A172 (cell line): ENCODE measurements around the gene CYP3A7. TPM values are rescaled to one million over a fixed set of nuclear protein-coding genes. Genes with fewer than 3 reads are reported as not detected.
"Not testable (repeated sequence)": the region's sequence is repeated elsewhere in the genome, so short reads cannot be mapped to it uniquely, and the experiment has no call there.

Experiments used
- DNase-seq: peaks from one replicate; pipeline ENCODE4 v3.0.0-alpha.2; 2015; ENCODE audit warnings: low spot score
- total RNA-seq: library from RNA; depleted of rRNA; stranded (reverse); fragments of >200 nt; shearing (Covaris generic); gene quantifications from 2 replicates; pipeline ENCODE4 v1.2.3, GENCODE V29; 2014

CYP3A7 gene
- total RNA-seq, 1 experiment from 2014 or later = not detected

DNA sequence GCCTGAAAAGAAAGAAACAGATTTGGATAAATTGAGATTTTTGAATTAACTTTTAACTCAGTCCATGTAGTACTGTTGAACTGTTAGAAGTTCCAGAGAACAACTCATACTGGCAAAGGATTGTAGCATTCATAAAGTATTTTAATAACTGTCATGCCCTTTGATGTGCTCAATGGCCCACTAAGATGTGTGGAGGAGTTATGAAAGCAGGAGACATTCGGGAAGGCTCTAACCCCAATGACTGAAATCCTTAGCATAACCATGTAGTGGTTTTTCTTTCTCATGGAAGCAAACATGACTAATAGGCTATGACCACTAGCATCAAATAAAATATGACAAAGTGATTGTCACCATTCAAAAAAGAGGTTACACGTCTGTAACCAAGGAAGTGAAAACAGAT, 25.7 kb downstream of the CYP3A7 start:
- DNase-seq = no peak

GRCh38 chr7:99707096-99707495, 27.9 kb downstream of the CYP3A7 start:
- DNase-seq = no peak

DNA sequence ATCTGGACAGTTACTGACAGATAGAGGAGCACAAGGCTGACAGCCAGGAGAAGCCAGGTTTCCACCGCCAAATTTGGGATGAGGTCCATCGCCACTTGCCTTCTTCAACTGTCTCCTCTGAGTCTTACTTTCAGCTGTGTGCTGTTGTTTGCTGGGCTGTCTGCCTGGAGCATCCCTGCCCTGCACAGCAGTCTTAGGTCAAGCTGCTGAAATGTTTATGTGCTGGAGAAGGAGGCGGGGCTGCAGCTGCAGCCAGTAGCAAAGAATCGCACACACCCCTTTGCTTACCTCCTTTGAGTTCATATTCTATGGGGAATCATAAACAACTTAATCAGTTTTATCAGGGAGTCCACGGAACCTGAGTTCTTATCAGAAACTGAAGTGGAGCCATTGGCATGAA, 35.0 kb downstream of the CYP3A7 start:
- DNase-seq = no peak

DNA sequence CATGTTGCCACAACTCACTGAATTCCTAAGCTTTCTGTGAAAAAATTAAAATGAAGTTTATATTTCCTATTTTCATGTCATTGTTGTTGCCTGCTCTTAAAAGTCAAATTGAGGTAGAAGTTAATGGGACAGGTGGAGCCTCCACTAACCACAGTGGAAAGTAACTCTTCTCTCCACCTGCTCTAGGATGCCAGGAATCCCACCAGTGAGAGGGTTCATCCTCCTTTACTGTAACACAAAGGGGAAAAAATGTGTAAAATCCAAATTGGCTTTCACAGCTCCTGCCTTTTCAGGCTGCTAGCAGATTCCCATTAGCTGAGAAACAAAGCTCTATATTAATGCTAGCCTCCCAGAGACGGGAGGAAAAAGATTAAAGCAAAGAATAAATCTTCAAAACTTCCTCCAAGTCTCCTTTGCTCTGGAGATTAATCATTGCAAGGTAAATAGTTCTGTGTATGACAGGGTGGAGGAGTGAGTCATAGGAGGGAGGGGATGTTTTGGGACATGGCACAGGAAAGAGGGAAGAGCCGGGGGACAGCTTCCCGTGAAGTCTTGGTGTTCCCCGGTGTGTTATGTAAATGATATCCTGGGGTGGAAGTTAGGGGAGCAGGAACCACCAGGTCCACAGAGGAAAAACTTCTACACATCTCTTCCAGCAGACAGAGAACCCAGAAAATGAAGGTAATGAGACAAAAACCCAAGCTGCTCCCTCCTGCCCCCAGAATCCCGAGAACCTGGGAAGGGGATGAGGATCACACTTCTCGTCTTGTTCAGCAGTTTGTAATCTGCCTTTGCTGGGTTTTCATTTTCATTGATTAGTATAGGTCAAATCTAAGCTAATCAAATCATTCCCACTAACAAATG, 35.9 kb downstream of the CYP3A7 start:
- peak; percentile 59 for DNase-seq

DNA sequence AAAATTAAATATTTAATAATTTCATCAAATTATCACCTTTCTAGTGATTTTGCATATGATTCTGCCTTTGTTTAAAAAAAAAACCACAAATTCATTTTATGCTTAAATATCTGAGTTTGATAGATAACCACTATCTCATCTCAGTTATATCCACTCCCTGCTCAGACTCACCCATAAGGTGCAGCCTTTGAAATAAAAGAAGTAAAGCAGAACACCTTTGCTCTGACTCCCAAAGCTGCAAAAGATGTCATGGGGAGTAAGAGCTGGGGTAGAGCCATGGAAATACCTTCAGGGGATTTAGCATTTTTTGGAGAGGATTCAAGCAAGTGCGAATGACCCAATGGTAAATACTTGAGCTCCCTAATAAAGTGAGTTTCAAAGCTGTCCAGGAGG, 40.1 kb downstream of the CYP3A7 start:
- no peak for DNase-seq

GRCh38 chr7:99694201-99694911, 40.6 kb downstream of the CYP3A7 start:
- no peak for DNase-seq

DNA sequence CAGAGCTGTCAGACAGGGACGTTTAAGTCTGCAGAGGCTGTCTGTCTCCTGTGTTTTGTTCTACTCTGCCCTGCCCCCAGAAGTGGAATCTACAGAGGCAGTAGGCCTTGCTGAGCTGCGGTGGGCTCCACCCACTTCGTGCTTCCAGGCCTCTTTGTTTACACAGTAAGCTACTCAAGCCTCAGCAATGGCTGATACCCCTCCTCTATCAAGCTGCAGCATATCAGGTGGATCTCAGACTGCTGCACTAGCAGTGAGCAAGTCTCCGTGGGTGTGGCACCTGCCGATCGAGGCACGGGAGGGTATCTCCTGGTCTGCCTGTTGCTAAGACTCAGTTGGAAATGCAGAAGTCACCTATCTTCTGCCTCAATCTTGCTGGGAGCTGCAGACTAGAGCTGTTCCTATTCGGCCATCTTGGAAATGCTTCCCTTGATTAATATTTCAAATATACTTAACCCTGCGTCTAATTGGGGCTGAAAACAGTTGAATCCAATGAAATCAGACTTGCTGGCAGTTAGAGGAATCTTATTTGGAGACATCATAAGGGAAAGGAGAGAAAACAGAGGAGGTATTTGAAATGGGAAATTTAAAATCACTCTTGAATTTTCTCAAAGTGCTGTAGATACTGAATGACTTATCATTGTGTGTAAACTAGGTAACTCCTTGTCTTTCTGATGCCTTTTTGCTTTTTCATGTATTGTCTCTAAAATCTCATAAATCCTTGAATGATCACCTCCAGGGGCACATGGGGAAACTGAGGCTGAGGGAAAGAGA, 41.4 kb downstream of the CYP3A7 start:
- no peak for DNase-seq

DNA sequence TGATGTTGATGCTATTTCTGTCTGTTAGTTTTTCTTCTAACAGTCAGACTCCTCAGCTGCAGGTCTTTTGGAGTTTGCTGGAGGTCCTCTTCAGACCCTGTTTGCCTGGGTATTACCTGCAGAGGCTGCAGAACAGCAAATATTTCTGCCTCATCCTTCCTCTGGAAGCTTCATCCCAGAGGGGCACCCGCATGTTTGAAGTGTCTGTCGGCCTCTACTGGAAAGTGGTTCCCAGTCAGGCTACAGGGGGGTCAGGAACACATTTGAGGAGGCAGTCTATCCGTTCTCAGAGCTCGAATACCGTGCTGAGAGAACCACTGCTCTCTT, 41.9 kb downstream of the CYP3A7 start:
- no peak for DNase-seq

DNA sequence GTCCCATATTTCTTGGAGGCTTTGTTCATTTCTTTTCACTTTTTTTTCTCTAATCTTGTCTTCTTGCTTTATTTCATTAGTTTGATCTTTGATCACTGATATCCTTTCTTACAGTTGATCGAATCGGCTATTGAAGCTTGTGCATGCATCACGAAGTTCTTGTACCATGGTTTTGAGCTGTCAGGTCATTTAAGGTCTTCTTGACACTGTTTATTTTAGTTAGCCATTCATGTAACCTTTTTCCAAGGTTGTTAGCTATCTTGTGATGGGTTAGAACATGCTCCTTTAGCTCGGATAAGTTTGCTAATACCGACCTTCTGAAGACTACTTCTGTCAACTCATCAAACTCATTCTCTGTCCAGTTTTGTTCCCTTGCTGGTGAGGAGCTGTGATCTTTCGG, 42.4 kb downstream of the CYP3A7 start:
- not testable (repeated sequence) for DNase-seq

DNA sequence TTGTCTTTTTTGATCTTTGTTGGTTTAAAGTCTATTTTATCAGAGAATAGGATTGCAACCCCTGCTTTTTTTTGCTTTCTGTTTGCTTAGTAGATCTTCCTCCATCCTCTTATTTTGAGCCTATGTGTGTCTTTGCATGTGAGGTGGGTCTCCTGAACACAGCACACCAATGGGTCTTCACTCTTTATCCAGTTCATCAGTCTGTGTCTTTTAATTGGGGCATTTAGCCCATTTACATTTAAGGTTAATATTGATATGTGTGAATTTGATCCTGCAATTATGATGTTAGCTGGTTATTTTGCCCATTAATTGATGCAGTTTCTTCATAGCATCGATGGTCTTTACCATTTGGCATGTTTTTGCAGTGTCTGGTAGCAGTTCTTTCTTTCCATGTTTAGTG, 43.3 kb downstream of the CYP3A7 start:
- not testable (repeated sequence) for DNase-seq

- not testable (repeated sequence) for DNase-seq
These were observed 44.1 kb downstream of the CYP3A7 start for GRCh38 chr7:99690918-99691317.

DNA sequence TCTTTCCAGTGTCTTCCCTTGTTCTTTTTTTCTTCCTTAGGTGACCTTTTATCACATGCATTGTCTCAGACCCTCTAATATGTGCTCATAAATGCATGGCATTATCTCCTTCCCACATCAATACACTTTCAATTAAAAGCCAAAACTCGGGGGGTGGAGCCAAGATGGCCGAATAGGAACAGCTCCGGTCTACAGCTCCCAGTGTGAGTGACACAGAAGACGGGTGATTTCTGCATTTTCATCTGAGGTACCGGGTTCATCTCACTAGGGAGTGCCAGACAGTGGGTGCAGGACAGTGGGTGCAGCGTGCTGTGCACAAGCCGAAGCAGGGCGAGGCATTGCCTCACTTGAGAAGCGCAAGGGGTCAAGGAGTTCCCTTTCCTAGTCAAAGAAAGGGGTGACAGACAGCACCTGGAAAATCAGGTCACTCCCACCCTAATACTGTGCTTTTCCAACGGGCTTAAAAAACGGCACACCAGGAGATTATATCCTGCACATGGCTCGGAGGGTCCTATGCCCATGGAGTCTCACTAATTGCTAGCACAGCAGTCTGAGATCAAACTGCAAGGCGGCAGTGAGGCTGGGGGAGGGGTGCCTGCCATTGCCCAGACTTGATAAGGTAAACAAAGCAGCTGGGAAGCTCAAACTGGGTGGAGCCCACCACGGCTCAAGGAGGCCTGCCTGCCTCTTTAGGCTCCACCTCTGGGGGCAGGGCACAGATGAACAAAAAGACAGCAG, 49.0 kb downstream of the CYP3A7 start:
- not testable (repeated sequence) for DNase-seq

DNA sequence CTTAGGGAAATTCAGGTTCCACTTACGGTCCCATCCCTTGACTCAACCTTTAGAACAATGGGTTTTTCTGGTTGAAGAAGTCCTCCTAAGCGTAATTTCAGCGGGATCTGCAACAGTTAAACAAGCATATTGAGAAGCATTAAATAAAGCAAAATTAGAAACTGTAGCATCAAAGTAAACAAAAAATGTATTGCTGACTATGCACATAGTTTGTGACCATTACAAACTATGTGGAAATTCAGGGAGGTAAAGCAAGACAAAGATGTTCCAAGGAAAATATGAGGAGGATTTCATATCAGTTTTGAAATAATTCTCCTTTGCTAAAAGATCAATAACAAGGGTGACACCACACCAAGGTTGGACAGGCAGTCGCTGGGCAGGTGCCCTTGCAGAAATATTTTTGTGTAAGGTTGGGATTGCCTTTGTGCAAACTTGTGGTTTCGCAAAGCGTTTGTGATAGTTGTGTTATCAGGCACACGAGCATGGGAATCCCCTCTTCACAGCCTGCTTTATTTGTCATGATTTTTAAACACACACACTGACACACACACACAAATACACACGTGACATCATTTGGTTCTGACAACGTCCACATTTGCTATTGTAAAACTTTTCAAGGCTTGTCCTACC, 49.8 kb downstream of the CYP3A7 start:
- DNase-seq = no peak

GRCh38 chr7:99679400-99680191, 55.4 kb downstream of the CYP3A7 start, which contains the start of gene CYP3A5:
TSS of gene CYP3A5 (minus strand) at chr7:99679996. CDS start at chr7:99679896, 100 bp downstream.
- peak; percentile 68 for DNase-seq

DNA sequence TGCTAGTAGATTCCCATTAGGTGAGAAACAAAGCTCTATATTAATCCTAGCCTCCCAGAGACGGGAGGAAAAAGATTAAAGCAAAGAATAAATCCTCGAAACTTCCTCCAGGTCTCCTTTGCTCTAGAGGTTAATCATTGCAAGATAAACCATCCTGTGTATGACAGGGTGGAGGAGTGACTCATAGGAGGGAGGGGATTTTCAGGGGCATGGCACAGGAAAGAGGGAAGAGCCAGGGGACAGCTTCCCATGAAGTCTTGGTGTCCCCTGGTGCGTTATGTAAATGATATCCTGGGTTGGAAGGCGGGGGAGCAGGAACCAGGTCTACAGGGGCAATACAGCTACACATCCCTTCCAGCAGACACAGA, 56.0 kb downstream of the CYP3A7 start:
- peak; percentile 87 for DNase-seq

- DNase-seq = no peak
These were observed 57.3 kb downstream of the CYP3A7 start for GRCh38 chr7:99677648-99678045.

GRCh38 chr7:99677013-99677647, 57.9 kb downstream of the CYP3A7 start:
- no peak for DNase-seq

DNA sequence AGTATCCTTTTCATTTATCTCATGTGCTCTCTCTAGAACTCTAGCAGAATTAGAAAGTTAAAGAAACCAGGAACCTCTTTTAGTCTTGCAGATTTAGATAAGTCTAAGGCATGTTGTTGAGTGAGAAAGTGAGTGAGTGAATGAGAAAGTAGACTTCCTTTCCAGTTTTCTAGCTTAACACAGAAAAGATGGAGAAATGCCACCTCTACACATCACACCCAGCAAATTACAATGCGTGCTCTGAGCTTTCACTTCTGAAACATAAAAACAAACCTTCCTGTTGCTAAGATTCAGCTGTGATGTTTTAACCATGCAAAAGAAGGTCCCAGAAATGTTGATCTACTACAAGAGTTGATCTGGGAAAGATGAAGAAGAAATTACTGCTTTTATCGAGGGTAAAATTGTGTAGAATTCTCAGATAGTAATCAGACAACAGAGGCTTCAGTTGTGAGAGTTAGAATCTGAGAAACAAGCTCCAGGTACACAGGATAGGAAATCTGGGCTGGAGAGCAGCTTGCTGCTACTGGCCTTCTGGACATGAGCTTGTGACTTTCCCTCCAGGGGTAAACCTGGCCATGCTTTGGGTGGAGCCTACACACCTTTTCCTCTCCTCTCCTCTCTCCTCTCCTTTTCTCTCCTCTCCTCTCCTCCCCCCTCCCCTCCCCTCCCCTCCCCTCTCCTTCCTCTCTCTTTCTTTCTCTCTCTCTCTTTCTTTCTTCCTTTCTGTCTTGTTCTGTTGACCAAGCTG, 59.8 kb downstream of the CYP3A7 start:
- DNase-seq = no peak

DNA sequence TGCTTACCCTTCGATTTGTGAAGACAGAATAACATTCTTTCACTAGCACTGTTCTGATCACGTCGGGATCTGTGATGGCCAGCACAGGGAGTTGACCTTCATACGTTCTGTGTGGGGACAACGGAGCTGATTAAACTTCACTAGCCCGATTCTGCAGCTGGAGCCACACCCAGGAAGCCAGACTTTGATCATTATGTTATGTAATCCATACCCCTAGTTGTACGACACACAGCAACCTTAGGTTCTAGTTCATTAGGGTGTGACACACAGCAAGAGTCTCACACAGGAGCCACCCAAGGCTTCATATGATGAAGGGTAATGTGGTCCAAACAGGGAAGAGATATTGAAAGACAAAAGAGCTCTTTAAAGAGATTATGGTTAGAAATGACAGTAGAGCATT, 62.4 kb downstream of the CYP3A7 start:
- no peak for DNase-seq
